Cerebellar nuclear complex (tissue), 1 donor: ENCODE measurements around the gene CD48.
"Not testable (repeated sequence)": the region's sequence is repeated elsewhere in the genome, so short reads cannot be mapped to it uniquely, and the experiment has no call there.

Experiments used
- DNase-seq, 2 experiments: peaks; one replicate each; lab custom pipeline; 2025; lab: John Stamatoyannopoulos, UW

Gene CD48

GRCh38 chr1:160652924-160653619, 58.5 kb downstream of the CD48 start:
- no peak for DNase-seq

- not testable (repeated sequence) for DNase-seq
Measured at GRCh38 chr1:160652065-160652641, 59.5 kb downstream of the CD48 start.

- DNase-seq: no peak
Measured at GRCh38 chr1:160651433-160652064, 60.1 kb downstream of the CD48 start.

GRCh38 chr1:160647329-160647720, 64.3 kb downstream of the CD48 start:
- no peak for DNase-seq

DNA sequence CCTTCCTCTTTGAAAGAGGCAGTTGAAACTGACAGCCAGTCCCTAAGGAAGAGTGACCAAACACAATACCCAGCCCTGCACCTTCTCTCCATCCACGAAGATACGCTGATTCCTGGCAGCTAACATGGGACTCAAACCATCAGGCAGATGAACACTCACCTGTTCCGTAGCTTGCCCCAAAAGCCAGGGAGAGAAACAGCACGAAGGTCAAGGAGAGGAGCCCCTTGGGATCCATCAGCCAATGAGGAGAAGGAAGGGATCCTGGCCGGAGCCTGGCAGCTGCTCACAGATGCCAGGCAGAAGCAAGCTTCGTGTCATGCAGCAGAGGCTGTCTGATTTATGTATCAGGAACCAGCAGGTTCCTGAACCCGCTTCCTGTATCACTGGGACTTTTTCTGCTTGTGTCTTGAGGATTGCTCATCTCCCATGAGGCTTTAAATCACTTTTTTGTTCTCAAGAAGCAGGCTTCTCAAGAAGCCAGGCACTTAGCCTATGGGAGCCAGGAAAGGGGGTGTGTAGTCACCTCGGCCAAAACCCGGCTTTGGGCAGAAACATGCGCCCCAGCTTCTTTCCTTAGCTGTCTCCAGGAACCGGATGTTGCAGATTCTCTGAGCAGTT, 64.8 kb downstream of the CD48 start, which contains the start of gene SLAMF1:
TSS of gene SLAMF1 (minus strand) at position 334 of the 618 bp plus-strand sequence. CDS start at position 235, 99 bp downstream.
- DNase-seq: no peak

DNA sequence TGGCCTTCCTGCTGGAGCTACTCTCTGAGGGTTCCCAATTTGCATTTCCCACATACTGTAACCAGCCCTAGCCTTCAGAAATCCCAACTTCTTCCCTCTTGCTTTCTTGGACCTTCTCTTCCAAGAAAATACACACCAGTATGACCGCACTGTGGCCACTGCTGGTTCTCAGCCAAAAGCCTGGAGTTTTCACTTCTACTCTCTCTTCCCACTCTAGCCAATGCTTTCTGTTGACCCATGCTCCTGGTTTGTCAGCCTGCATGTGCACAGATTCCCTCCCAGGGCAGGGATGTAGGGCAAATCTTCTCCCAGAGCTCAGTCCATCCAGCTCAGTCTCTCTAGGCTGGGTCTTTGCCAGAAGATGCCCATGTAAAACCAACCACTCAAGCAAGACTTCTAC, 65.4 kb downstream of the CD48 start:
- no peak for DNase-seq

GRCh38 chr1:160645386-160646130, 66.1 kb downstream of the CD48 start:
- DNase-seq: no peak

DNA sequence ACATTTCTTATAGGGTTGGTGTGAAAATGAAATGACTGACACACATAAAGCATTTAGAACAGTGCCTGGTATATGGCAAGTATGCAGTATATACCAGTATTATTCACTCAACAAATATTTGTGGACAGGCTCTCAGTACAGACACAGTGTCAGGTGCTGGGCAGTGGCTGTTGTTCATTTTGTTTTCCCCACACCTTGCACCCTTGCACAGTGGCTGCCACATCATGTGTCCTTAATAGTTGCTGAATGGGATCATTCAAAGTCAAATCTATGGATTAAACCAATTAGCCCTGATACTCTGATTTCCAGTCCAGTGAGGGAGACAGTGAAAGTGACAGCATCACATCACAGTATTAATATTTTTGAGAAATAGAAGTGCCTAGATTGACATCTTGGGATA, 67.2 kb downstream of the CD48 start:
- DNase-seq: no peak

GRCh38 chr1:160643138-160643537, 68.5 kb downstream of the CD48 start:
- no peak for DNase-seq

- no peak for DNase-seq
Measured at GRCh38 chr1:160642281-160642644, 69.4 kb downstream of the CD48 start.

- no peak for DNase-seq
Measured at GRCh38 chr1:160641323-160642280, 70.0 kb downstream of the CD48 start.

DNA sequence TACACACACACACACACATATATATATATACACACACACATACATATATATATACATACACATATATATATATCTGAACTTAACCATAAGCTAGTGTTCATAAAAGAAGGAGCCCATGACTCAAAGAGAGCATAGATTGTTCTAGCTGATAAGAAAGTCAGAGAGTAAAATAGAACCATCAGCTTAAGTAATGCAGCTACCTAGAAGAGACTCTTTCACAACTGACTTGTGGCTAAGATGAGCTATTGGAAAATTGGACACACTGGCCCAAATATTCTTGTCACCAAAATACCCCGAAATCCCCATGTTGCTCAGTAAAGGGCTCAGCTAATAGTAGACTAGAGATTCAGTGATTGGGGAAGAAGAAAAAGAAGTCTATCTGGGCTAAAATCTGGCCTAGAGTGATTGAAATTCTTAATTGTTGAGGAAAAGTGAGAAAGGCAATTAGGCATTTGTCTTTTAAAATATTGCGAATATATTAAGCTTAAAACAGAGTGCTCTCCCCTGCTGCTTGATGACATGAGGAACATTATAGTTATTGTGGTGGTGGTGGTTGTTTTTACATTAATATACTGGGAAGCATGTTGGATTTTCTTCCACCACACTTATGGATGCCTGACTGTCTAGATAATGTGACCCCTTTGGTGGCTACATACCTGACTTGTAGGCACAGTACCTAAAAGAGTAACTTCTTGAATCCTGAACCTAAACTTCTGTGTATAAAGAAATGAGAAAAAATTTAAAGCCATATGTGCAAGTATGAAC, 71.1 kb downstream of the CD48 start:
- no peak for DNase-seq

GRCh38 chr1:160639652-160640051, 72.0 kb downstream of the CD48 start:
- no peak for DNase-seq

DNA sequence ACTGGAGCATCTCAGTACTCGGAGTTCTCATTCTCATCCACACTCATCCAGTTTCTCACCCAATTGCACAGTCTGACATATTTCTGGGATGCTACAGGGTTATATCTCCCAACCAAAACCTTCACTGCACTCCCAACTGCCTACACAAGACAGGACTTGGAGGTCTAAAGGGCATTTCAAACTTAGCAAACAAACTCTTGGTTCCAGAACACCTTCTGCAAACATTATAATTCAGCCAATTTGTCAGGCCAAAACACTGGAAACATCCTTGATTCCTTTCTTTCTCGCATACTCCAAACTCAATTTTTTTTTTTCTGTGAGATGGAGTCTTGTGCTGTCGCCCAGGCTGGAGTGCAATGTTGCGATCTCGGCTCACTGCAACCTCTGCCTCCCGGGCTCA, 72.7 kb downstream of the CD48 start:
- no peak for DNase-seq

GRCh38 chr1:160638540-160638857, 73.1 kb downstream of the CD48 start:
- DNase-seq: no peak

DNA sequence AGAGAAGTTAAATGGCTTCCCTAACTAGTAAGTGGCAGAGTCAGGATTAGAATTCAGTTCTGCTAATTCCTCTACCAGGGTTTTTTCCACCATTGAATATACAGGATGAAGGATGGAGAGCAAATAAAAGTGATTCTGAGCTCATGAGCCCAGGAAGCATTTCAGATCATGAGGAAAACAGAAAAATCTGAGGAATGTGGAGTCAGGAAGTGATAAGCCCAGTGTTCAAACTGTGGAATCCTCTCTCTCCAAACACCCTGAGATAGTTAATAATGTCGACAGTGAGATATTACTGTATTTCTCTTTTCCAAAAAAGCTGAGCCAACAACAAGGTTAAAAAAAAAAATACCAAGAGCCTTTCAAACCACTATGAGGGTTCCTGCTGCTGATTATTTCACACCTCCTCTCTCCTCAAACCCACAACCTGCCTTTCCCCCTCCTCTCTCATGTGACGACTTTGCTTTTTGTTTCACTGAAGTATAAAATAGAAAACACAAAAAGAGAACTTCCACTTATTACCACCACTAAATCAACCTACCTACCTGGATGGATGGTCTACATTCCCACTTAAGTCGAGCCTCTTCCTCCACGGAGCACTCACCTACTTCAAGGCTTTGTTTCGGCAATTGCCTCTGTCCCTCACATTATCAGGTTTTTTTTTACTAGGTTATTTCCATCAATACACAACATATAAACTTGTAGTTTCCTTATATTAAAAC, 73.6 kb downstream of the CD48 start:
- DNase-seq: no peak

- no peak for DNase-seq
Measured at GRCh38 chr1:160637065-160637464, 74.6 kb downstream of the CD48 start.

- no peak for DNase-seq
Measured at GRCh38 chr1:160636547-160636946, 75.1 kb downstream of the CD48 start.

- no peak for DNase-seq
Measured at GRCh38 chr1:160636076-160636475, 75.5 kb downstream of the CD48 start.
